ENCODE results near the gene VMO1. TPM values are rescaled to one million over a fixed set of nuclear protein-coding genes. Genes with fewer than 3 reads are reported as not detected.

Gene VMO1
- total RNA-seq: 0.65 and 1.7 TPM in 2 replicates

DNA sequence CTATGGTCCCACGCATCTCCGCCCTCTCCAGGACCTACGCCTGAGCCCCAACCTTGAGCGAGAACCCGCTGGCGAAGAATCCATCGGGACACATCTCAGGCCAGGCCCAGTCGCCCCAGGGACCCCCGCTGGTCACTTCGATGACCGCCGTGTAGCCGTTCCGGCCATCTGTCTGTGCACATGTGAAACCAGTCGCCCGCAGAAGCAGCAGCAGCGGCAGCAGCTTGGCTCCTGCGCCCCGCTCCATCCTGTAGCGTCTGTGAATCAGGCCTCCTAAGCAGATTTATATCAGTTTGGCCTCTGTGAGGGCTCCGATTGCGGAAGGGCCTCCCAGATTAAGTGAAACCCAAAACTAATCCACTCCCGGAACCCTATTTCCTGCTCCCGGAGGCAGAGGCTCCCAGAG is at the start of gene VMO1:
VMO1 (minus strand) TSS at position 259 of the 406 bp plus-strand sequence; CDS start at position 247, 12 bp downstream.

DNA sequence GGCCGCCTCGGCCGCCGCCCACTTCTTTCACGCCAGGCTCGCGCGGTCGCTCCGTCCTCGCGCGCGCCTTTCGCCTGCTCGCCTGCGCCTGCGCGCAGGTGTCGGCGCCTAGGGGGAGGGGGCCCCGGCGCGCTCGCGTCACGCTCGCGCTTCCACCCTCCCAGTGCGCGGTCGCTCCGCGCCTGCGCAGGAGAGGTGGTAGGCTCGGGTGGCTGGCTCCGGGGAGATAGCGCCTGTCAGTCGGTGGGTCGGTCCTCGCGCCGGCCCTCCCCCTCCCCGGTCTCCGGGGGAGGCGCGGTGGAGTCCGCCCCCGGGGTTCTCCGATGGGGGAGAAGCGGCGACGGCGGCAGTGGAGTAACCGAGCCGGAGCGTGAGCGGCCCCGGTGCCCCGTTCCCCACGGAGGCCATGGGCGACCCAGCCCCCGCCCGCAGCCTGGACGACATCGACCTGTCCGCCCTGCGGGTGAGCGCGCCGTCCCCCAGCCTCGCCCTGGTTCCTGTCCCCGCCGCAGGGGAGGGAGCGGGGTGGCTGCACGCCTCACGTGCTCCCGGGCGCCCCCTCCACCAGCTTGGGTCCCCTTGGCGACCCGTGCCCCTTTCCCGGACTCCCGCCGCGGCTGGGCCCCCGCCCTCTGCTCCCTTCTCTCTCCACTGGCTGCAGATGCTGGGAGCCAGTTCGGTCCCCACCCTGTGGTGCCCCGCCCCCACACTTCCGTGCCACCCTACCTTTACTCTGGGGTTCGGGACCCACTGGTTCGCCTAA is 47.2 kb upstream of the VMO1 start, which contains the start of gene MINK1:
MINK1 (plus strand) TSS at position 163 of the 763 bp plus-strand sequence; CDS start at position 407, 244 bp downstream.

GRCh38 chr17:4806777-4807604 is 20.8 kb upstream of the VMO1 start, which contains the start of gene PLD2:
PLD2 (plus strand) TSS chr17:4807152; CDS start chr17:4807773, 621 bp downstream.

DNA sequence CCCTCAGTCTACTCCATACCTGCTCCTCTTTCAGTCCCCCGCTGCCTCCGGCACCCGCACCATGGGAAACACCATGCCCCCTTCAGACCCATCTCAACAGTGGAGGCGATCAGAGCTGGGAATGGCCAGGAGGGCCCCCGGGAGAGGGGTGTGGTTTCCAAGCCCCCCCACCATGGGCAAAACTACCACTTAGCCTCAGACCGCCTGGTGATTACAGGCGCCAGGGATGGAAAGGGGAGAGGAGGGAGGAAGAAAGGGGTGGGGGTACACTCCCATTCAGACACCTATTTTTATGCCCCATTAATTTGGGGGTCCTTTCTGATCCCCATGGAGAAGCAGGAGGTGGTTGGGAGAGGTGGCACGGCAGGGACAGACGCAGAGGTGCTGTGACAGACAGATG is 16.1 kb upstream of the VMO1 start, which contains the start of gene C17orf114:
C17orf114 (minus strand) TSS at position 101 of the 400 bp plus-strand sequence.

GRCh38 chr17:4788807-4789700 is 2.9 kb upstream of the VMO1 start, which contains the start of gene GLTPD2:
GLTPD2 (plus strand) TSS chr17:4788964; CDS start chr17:4789012, 48 bp downstream.

DNA sequence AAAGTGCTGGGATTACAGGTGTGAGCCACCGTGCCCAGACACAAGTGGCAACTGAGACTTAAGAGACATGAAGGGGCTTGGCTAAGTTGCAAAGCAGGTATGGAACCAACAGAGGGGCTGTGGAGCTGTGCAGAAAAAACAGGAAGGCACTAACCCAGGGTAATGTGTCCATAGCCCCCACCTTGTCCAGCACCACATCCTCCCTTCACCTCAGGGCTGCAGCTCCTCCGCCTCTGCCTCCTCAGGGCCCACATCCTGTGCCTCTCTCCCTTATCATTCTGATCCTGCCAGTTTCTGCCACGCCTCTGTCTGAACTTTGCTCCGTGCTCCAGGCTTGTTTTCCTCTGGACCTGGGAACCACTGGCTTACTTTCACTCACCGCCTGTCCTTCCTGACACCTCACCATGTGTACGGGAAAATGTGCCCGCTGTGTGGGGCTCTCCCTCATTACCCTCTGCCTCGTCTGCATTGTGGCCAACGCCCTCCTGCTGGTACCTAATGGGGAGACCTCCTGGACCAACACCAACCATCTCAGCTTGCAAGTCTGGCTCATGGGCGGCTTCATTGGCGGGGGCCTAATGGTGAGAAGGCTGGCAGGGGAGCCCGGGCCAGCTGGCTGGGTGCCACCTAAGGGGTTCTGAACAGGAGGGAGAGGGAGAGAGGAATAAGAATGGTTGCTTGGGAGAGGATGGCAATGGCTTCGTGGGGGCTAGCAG is 14.5 kb downstream of the VMO1 start, which contains the start of gene TM4SF5:
TM4SF5 (plus strand) TSS at position 368 of the 716 bp plus-strand sequence; CDS start at position 405, 37 bp downstream.

GRCh38 chr17:4739122-4740024 is 46.8 kb downstream of the VMO1 start, which contains the start of the genes CXCL16 and ZMYND15:
CXCL16 (minus strand) TSS chr17:4739928; CDS start chr17:4739339, 589 bp downstream.
ZMYND15 (plus strand) TSS chr17:4739833; CDS start chr17:4740549, 716 bp downstream.

Other genes starting within 250 kb of the VMO1 start
- gene MYBBP1A, start 231.0 kb downstream of the VMO1 start, total RNA-seq: 49.4 and 62.0 TPM in 2 replicates
- not detected in 2 replicates for gene GGT6, start 225.8 kb downstream of the VMO1 start, total RNA-seq
- not detected in 2 replicates for gene SMTNL2, start 201.8 kb downstream of the VMO1 start, total RNA-seq
- not detected in 2 replicates for gene ALOX15, start 144.7 kb downstream of the VMO1 start, total RNA-seq
- 30.2 and 32.7 TPM in 2 replicates for gene PELP1, start 82.2 kb downstream of the VMO1 start, total RNA-seq
- gene ARRB2, start 75.7 kb downstream of the VMO1 start, total RNA-seq: 4.2 and 5.8 TPM in 2 replicates
- gene MED11, start 54.9 kb downstream of the VMO1 start, total RNA-seq: 8.8 and 13.6 TPM in 2 replicates
- gene ZMYND15, start 46.5 kb downstream of the VMO1 start, total RNA-seq: not detected in 2 replicates
- 0.32 and 1.1 TPM in 2 replicates for gene CXCL16, start 46.4 kb downstream of the VMO1 start, total RNA-seq
- not detected in 2 replicates for gene TM4SF5, start 14.5 kb downstream of the VMO1 start, total RNA-seq
- not detected in 2 replicates for gene GLTPD2, start 2.6 kb upstream of the VMO1 start, total RNA-seq
- 203 and 253 TPM in 2 replicates for gene PSMB6, start 9.8 kb upstream of the VMO1 start, total RNA-seq
- 12.0 and 18.8 TPM in 2 replicates for gene PLD2, start 20.8 kb upstream of the VMO1 start, total RNA-seq
- 19.1 and 24.0 TPM in 2 replicates for gene MINK1, start 47.0 kb upstream of the VMO1 start, total RNA-seq
- 0.61 and 1.3 TPM in 2 replicates for gene C17orf107, start 113.2 kb upstream of the VMO1 start, total RNA-seq
- gene CHRNE, start 116.7 kb upstream of the VMO1 start, total RNA-seq: 0.30 and 0.97 TPM in 2 replicates
- gene GP1BA, start 145.9 kb upstream of the VMO1 start, total RNA-seq: not detected in 2 replicates
- gene SLC25A11, start 153.7 kb upstream of the VMO1 start, total RNA-seq: 56.8 and 59.4 TPM in 2 replicates
- gene RNF167, start 153.9 kb upstream of the VMO1 start, total RNA-seq: 11.0 and 11.2 TPM in 2 replicates
- gene PFN1, start 162.2 kb upstream of the VMO1 start, total RNA-seq: 292 and 379 TPM in 2 replicates
- 1.3 and 2.3 TPM in 2 replicates for gene ENO3, start 164.8 kb upstream of the VMO1 start, total RNA-seq
- 55.2 and 56.5 TPM in 2 replicates for gene SPAG7, start 181.5 kb upstream of the VMO1 start, total RNA-seq
- gene CAMTA2, start 201.3 kb upstream of the VMO1 start, total RNA-seq: 3.2 and 8.1 TPM in 2 replicates
- gene INCA1, start 211.2 kb upstream of the VMO1 start, total RNA-seq: not detected in 2 replicates
- 44.4 and 60.1 TPM in 2 replicates for gene KIF1C, start 211.6 kb upstream of the VMO1 start, total RNA-seq
- gene SLC52A1, start 249.1 kb upstream of the VMO1 start, total RNA-seq: under 0.01 TPM in 1 of 2 replicates, not detected in the other